ENCODE results near the gene CLEC11A.

Gene CLEC11A

DNA sequence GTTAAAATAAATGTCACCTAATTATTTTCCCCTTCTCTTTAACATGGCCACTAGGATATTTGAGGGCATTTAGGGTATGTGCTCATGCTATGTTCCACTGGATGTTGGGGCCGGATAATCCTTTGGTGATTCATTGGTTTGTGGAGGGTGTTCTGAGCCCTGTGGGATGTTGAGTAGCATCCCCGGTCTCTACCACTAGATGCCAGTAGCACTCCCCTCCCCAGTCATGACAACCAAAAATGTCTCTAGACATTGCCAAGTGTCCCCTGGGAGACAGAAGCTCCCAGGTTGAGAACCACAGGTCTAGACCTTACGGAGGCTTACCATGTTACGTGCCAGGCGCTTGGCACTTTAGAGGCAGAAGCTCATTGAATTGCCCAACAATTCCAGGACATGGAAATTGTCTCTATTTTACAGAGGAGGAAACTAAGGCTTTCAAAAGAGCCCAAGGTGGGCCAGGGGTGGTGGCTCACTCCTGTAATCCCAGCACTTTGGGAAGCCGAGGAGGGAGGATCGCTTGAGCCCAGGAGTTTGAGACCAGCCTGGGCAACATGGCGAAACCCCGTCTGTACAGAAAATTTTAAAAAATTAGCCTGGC is 17.6 kb upstream of the CLEC11A start:
- no peak for DNase-seq

DNA sequence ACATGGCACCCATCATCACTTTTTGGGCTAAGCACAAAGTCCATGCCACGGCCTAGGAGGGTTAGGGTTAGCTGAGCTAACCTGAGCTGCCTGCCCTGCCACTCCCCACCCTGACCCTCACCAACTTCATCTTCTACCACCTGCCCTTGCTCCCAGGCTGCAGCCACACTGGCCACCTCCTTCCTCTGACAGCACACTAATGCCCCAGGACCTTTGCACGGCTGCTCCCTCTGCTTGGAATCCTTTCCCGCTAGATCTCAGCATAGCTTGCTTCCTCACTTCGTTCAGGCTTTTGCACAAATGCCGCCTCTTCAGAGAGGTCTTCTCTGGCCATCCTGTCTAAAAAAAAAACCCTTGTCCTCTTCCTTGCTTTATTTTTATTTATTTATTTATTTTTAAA is 16.8 kb upstream of the CLEC11A start:
- DNase-seq, result no peak

DNA sequence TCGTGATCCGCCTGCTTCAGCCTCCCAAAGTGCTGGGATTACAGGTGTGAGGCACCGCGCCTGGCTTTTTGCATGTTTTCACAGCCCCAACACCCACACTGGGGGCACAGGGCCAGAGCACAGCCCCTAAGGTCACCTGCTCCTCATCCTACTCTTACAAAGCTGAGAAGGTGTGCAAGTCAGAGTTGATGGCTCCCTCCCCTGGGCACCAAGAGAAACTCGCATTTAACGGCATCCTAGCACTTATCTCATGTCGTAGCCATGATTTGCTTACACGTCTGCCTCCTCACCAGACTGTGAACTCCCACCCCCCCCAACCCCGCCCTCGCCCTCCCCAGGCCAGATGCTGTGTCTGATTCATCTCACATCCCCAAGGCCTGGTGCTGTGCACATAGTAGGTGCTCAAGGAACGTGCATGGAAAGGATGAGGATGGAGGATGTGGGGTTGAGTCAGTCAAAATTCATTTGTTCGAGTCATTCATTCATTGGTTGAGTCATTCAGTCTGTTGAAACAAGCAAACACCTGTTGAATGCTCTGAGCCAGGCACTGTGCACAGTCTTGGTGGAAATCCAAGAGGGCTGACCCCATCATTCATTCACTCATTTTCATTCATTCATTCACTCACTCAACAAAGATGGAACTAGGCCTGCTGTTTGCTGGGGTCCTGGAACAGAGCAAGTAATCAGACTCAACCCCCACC is 14.8 kb upstream of the CLEC11A start:
- no peak for DNase-seq

DNA sequence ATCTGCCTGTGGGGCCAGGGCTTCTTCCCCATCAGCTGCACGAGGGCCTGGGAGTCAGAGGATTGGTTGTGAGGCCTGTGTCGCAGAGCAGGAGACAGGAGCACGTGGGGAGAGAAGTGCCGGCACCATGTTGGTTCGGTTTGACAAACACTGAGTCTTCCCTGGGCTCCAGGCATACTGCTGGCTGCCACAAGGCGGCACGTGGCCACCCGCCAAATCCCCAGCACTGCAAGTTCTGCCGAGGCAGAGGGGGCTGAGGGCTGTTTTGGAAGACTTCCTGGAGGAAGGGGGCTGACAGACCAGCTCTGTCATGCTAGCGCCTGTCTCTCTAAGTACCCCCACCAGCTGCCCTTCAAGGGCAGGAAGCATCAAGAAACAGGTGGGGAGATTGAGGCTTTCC is 13.1 kb upstream of the CLEC11A start:
- no peak for DNase-seq

DNA sequence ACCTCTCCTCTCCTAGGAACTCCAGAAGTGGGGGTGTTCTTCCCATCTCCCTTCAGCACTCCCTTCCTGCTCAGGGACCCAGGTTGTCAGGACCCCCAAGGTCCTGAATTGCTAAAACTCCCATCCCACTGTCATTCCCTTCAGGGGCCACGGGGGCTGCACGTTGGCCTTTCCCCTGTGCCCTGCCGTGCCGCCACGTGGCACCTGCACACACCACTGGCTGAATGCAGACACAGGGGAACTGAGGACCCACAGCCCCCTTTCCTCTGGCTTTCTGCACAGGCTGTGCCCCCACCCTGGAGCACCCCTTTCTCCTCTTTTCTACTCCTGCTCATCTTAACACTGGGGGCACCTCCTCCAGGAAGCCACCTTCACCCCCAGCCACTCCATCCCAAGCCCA is 12.6 kb upstream of the CLEC11A start:
- DNase-seq, result no peak

DNA sequence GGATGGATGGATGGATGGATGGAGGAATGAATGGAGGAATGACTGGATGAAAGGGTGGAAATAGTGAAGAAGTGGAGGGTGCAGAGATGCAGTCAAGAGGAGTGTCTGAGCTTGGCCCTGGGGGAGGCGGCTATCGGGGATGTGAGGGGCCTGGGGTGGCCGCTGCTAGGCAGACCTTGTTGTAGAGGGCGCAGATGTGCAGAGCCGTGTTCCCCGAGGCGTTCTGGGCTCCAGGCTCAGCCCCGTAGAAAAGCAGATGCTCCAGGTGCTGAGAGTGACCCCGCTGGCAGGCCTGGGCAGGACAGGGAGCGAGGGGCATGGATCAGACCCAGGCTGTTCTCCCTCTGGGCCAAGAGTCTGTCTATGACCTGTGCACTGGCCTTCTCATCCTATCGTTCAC is 12.0 kb upstream of the CLEC11A start:
- no peak for DNase-seq

DNA sequence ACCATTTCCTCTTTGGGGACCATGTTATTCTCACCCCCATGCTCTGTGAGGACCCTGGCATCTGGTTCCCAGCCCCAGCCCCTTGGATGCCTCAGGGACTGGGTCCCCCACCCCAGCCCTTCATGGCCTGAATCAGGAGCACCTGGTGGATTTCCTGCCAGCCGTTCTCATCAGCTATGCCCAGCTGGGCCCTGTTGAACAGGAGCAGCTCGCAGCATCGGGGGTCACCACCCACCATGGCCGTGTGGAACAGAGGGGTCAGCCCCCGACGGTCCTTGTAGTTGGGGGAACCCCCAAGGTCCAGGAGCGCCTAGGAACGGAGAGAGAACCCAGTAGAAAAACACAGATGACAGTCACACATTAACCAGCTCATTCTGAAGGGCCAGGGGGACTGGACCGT is 11.4 kb upstream of the CLEC11A start:
- DNase-seq, result no peak

DNA sequence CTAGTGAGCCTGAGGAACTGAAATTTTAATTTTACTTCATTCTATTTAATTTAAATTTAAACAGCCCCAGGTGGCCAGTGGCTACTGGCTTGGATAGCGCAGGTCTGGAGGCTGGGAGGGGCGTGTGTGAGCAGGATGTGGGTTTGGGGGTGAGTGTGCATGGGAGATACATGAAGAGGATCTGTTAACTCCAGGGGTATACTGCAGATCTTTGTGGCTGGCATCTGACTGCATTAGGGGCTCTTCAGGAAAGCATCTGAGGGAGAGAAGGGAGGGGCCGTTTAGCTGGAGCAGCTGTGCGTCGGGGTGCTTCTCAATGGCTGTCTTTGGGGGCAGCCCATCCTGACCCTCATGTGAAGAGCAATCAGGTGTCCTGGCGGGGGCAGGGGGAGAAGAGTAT is 10.3 kb upstream of the CLEC11A start:
- DNase-seq, result no peak

DNA sequence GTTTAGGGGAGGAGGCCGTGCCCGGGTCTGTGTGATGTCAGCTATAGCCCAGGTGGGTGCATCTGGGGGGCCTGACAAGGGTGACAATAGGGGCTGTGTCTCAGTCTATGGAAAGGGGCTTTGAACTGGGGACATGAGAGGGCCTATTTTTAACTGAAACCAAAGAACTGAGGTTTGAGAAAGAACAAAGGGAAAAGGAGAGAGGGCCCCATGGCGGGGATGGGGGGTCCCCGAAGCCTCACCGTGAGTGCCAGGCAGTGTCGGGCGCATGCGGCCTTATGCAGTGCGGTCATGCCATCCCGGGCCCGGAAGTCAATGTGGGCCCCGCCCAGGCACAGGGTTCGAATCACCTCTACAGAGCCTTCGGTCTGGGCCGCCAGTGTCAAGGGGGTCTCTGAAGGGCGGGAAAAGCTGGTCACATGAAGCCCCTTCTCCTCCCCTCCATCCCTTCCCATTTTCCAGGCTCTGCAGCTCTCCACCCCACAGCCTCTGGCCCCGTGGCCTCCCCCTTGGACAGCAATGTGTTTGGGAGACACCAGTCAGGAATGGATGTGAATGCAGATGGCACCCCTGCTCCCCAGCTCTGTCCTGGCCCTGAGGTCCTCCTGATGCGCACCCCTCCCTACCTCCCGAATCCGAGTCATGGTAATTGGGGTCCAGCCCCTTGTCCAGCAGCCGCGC is 9.5 kb upstream of the CLEC11A start:
- DNase-seq, result no peak

DNA sequence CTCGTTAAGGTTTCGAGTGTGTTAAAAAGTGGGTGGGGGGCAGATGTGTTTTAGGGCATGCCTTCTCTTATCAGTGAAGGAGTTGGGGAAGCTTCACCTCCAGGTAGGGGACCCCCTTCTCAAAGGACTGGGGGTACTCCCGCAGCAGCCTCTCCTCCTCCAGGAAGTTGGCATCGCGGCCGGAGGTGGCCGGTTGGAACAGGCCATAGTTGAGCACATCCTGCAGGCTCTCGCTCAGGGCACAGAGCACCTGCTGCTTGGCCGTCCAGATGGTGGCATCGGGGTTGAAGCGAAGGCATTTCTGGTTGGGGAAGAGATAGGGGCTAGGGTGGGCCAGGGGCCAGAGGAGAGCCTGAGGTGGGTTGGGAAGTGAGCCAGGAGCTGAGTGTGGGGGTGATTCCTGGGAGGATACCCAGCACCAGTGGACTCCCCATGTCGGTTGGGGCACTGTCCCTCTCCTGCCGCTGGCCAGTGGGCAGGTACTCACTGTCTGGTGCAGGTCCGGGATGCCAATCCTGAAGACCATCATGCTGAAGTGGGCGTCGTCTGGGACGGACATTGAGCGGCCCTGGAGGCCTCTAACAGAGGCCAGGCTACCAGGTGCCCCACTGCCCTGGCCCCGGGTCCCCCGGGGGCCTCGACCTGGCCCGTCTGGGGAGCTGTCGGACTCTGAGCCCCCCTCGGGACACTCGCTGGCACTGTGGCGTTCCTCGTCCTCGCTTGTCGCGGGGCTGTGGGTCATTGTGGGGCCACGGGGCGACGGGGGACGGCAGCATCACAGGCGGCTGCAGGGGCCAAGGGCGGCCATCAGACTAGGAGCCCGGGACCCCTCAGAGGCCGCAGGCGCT is 6.8 kb upstream of the CLEC11A start:
- no peak for DNase-seq

DNA sequence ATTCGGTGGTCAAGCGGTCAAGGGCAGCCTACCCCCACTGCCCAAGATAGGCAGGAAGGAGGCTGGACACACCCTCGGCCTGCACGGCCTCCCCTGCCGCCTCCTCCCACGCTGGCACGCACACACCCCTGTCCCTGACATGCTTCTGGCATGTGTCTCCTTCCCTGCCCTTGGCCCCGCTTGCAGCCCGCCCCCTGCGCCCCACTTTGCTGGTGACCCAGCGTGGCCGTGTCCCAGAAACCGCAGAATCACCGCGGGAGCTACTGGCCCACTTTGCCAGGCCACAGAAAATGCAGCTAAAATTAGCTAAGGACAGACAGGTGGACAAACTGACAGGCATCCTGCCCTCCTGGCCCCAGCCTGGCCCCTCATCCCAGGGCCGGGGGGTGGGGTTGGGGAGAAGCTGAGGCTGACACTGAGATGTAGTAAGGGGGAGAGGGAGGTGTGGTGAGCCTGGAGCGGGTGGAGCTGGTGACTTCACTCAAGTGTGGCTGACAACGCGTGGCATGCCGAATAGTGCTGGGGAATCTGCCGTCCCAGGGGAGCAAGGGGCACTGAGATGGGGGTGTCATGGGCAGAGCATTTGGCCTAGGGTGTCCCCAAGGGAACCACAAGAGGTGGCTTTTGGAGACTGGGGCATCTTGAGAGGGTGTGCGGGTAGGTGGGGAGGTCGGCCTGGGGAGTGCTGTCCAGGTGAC is 6.0 kb upstream of the CLEC11A start:
- DNase-seq, result no peak

DNA sequence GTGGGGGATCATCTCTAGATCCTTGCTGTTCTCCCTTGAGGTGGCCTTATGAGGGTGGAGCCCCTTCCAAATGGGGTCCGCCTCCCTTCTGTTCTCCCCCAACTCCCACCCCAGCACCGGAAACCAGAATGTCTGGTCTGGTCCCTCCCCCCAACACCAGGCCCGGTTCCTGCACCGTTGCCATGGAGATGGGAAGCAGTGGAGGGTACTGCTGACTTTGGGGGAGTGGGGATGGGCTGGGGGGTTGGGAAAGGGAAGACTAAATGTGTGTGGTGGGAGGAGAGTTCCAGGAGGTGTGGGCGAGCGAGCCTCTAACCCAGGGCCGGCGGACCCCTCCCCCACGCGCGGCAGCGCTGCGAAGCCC is 5.3 kb upstream of the CLEC11A start:
- DNase-seq, result no peak

DNA sequence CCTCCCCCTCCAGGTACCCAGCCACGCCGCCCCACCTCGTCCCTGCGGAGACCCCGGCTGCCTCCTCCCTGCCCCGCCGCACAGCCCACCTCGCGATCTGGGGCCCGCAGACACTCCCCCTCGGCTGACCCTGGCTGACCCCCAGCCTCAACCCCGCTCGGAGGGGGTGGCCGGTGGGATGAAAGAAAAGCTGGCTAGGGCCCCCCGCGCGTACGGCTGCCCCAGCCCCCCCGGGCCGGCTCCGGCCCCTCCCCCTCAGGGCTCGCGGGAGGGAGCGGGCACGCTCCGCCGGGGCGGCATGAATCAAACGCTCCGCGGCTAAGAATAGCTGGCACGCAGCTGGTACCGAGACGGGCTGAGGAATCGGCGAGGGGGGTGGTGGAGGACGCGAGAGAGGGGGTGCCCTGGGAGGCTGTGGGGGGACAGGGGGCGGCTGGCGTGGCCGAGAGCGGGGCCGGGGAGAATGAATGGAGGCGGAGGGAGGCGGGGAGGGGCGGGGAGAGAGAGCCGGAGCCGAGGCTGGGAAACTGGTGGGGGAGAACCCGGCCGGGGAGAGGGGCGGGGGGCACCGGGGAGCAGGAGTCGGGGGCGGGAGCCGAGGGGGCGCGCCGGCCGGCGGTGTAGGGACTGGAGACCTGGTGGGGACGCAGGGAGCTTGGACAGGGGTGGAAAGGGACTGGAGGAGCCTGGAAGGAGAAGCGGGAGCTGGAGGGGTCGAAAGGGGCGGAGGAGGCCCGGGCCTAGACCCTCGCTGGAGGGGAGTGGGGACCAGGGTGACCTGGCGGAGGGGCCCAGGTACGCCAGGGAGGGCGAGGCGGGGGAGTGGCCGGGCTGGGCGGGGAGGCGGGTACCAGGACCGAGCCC is 4.7 kb upstream of the CLEC11A start:
- no peak for DNase-seq

DNA sequence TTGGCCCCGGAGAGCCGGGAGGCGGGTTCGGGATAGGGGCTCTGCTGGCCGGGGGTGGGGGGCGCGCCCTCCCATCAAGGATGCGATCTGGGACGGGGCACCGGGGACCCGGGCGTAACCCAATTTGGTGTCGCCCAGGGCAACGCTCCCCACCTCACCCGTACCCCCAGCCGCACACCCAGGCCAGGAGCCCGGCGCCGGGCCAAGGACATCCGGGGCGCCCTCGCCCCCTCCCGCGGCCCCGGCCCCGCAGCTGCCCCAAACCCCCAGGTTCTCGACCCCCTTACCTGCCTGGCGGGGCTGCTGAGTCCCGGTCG is 4.1 kb upstream of the CLEC11A start:
- no peak for DNase-seq

DNA sequence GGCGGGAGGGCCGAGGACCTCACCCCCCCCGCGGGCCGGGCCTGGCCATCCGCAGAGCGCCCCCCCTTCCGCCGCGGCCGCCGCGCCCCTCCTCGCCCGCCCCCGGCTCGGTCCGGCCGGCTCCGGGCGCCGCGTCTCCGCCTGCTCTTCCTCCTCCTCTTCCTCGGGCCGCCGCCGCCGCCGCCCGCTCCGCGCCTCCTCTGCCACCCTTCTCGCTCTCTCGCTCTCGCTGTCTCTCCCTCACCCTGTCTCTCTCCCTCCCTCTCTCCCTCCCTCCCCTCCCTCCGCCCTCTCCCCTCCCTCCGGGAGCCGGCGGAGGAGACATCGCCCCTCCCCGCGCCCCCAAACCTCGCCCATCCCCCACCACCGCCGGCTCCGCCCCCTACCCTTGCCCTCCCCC is 3.6 kb upstream of the CLEC11A start, which contains the start of gene SHANK1:
Gene SHANK1 (minus strand): TSS at position 237 of the 400 bp plus-strand sequence. CDS start 2,883 bp downstream, outside the sequence.
- DNase-seq, result no peak

DNA sequence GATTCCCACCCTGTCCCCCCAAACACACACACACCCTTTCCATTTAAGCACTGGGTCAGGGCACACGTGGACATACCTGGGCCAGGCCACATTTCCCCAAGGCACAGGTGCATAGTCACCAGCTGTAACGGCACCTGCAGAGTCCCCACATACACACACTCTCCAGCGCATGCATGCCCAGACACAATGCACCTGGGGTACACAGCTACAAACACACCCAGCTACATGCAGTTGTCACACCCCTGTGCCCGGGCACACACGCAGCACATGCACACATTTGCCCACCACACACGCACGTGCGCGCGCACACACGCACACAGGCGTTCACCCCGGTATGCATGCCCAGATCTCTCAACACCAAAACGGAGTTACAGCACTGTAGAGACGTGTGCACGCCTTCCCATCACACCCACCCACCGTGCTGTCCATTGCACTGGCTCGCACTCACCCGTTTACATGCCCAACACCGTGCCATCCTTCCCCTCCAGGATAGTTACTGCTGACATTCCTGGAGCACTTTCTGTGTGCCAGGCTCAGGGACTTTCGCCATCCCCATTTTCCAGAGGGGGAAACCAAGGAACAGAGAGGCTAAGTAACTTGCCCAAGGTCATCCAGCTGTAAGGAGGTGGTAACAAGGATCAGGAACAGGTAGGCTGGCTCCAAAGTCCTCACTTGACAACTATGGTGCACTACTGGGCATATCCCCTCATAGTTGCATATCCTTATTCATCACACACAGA is 2.8 kb upstream of the CLEC11A start:
- DNase-seq, result no peak

DNA sequence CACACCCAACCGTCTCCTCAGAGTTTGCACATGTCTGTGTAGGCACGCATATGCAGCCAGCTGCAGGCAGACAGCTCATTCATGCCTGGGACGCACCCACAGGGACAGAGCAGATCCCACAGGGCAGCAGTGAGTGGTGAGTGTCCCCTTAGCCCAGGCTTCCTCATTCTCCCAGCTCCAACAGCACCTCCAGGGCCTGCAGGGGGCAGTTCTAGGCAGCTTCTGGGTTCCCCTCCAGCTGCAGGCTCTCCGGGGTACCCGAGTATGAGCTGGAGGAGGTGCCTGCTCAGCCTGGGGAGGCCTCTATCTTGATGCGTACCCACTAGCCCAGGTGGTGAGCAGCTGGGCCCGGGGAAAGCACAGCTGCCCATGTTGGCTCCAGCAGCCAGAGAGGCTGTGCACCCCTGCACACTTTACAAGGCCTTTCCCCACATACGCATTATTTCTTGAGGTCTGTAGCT is 2.2 kb upstream of the CLEC11A start:
- DNase-seq, result no peak

DNA sequence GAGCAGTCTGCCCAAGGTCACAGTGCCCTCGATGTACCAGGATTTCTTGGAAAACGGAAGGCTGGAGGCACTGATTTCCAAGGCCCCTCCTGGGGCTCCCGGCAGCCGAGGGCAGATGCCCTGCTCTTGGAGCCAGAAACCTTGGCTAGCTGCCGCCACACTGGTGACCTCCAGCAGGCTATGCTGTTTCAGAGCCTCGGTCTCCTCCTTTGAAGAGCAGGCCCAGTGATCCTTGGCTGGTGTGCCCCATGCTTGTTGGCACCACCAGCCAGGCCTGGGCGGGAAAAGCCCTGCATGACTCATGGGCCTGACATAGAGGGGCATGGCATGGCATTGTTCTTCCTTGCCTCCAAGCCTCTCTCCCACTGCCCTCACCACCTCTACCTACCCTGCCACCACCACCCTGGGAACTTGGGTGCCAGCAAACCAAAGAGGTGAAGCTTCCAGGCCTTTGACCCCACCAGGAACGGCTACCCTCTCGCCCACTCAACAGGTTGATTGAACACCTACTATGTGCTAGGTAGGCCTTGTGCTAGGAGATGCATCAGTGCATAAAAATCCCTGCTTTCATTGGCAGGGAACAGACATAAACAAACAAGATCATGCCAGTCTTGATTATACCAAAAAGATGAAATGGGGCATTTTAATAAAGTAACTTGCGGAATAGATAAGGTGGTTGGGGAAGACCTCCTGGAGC is 1.6 kb upstream of the CLEC11A start:
- DNase-seq, result no peak

DNA sequence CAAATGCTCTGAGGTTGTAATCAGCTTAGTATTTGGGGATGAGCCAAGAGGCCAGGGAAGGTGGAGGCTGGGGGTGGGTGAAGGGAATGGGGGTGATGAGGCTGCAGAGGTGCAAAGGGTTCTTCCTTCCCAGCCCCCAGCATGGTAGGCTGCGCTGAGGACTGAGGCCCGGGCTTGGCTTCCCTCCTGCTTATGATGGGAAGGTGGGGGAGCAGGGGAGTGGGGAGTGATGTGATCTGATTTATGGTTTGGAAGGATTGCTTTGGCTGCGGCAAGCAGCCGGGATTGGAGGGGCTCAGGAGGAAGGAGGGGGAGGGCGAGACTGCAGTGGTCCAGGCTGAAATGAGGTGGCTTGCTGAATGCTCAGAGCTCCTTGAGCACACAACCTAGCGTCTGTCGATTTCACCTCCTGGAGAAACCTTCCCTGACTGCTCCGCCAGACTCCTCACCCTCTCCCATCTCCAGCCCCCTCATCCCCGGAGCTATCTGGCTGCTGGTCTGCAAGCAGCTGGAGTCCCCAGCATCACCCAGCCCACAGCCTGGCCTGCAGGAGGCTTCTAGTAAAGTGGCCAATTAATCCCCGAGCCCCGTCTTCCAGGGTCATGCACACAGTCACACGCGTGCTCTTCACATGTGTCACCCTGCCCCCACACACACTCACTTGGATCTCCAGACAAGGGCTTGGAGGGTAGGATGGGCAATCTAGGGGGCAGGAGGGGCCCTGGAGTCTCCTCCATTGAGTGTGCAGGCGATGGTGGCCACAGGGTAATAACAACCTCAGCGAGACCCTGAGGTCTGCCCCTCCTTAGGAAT is 757 bp upstream of the CLEC11A start:
- no peak for DNase-seq
